GM20000 (cell line): ENCODE data around the gene ALDH5A1.

Experiments
- DNase-seq: peaks from one replicate; pipeline ENCODE4 v3.0.0; 2012; ENCODE audit warnings: low spot score
- CTCF ChIP-seq: IDR thresholded peaks from 2 replicates; pipeline ENCODE4 v1.5.1; 2012; ENCODE audit warnings: mild to moderate bottlenecking, control low read depth; ENCODE audit errors: extremely low read depth, missing control alignments

ALDH5A1 gene

DNA sequence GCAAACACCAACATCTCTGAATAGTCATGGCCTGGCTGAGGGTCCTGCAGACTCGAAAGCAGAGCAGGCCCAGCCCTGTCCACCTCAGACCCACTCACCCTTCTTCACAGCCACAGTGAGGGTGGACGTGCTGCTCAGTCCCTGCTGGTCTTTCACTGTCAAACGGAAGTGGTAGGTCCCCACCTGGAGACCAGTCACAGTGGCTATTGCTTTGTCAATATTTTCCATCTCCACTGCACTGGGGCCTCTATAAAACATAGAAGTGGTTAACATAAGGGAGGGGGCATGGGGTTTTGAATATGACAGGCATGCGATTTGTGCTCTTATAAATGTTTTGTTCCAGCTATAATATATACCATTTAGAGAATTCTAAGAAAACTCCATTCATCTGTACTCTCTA lies 73.9 kb downstream of the ALDH5A1 start:
- no peak for TF ChIP-seq CTCF
- DNase-seq: no peak

DNA sequence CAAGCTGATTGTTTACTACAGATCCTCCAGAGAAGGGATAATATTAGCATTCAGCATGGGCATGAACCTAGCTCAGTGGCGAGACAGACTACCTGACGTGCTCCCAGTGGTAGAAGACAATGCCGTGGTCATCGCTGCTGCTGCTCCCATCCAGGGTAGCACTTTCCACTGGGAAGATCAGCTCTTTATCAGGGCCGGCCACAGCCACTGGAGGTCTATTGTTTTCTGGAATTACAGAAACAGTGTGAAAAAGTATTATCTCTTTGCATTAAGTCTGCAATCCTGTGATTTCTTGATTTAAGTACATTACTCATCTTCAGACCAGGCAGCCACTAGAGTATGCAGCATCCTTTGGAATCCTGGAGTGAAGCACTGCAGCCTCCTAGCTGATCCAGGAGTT lies 75.0 kb downstream of the ALDH5A1 start:
- TF ChIP-seq CTCF: no peak
- no peak for DNase-seq

DNA sequence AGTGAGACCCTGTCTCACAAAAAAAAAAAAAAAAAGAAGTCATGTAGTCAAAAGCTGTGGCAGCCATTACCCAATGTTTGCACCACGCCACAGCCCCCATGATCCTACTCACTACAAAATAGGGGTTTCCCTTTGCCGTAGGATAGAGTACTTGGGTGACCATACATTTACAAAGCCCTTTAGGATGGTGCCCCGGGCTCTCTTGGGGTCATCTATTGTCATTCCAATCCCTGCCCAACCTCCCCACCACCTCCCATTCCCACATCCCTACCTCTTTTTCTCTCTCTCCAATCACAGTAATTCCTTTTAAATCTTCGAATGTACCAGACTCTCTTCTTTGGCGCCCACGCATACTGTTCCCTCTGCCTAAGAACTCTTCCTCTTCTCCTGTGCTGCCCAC lies 76.6 kb downstream of the ALDH5A1 start:
- no peak for DNase-seq
- TF ChIP-seq CTCF: no peak

DNA sequence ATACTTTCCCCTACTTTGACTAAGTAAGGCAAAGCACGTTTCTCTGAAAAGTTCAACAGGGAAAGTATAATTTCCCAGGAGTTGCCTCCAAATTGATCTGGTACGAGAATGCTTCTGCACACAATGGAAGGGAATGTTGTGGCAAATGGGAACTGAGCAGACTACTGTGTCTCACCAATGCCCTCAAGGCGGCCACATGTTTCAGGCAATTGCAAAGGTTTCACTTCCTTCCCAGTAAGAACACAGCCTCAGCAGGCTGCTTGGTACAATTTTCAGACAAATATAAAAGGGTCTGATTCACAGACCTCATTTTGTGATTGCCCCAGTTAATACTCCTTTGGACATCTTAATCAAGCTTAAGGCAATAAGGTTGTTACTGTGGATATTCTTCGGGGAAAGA lies 80.0 kb downstream of the ALDH5A1 start:
- DNase-seq: peak; percentile 42
- TF ChIP-seq CTCF: no peak

DNA sequence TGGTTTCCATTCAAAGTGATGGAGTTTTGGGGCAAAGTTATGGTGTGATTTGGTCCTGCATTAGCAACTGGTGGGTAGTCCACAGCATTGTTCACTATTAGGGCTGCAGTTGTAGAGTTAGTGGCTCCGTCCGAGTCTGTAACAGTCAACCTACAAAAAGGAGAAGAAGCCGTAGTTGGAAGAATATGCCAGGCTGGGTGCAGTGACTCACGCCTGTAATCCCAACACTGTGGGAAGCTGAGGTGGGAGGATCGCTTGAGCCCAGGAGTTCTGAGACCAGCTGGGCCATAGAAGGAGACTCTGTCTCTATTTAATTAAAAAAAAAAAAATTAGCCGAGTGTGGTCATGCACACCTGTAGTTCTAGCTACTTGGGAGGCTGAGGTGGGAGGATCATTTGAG lies 81.7 kb downstream of the ALDH5A1 start:
- no peak for TF ChIP-seq CTCF
- DNase-seq: no peak

GRCh38 chr6:24581084-24581669 lies 86.4 kb downstream of the ALDH5A1 start:
- peak; percentile 54 for DNase-seq
- peak; percentile 81 for TF ChIP-seq CTCF

- DNase-seq: peak; percentile 61
- TF ChIP-seq CTCF: peak; percentile 82
Measured at GRCh38 chr6:24583463-24584381, 89.0 kb downstream of the ALDH5A1 start.
